Stimulated activated CD4-positive, alpha-beta T cell treated with anti-CD3 and anti-CD28 coated beads, Interleukin-4, amount 100 ng/mL, for 1 hour (primary cell): Measurements from ENCODE around the gene ELOB.

ENCODE experiments used
- DNase-seq: peaks from one replicate; pipeline ENCODE4 v3.0.0-alpha.2; 2020

ELOB gene

DNA sequence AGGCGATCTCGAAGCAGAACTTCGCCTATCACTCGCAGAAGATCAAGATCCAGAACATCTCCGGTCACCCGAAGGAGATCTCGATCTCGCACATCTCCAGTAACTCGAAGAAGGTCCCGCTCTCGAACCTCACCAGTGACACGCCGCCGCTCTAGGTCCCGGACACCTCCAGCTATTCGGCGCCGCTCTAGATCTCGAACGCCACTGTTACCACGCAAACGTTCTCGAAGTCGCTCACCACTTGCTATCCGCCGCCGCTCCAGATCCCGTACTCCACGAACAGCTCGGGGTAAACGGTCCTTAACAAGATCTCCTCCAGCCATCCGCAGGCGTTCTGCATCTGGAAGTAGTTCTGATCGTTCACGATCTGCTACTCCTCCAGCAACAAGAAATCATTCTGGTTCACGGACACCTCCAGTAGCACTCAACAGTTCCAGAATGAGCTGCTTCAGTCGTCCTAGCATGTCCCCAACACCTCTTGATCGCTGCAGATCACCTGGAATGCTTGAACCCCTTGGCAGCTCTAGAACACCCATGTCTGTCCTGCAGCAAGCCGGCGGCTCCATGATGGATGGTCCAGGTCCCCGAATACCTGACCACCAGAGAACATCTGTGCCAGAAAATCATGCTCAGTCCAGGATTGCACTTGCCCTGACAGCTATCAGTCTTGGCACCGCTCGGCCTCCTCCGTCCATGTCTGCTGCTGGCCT, 10.5 kb downstream of the ELOB start:
- no peak for DNase-seq

DNA sequence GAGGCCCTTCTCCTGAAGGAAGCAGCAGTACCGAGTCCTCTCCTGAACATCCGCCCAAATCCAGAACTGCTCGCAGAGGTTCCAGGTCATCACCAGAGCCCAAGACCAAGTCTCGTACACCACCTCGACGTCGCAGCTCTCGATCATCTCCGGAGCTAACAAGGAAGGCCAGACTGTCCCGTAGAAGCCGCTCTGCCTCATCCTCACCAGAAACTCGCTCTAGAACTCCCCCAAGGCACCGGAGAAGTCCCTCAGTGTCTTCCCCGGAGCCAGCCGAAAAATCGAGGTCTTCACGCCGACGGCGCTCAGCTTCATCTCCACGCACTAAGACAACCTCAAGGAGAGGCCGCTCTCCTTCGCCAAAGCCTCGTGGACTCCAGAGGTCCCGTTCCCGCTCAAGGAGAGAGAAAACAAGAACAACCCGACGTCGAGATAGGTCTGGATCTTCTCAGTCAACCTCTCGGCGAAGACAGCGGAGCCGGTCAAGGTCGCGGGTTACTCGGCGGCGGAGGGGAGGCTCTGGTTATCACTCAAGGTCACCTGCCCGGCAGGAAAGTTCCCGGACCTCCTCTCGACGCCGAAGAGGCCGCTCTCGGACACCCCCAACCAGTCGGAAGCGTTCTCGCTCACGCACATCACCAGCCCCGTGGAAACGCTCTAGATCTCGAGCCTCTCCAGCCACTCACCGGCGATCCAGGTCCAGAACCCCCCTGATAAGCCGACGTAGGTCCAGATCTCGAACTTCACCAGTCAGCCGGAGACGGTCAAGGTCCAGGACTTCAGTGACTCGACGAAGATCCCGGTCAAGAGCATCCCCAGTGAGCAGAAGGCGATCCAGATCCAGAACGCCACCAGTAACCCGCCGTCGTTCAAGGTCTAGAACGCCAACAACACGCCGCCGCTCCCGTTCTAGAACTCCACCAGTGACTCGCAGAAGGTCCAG, 11.3 kb downstream of the ELOB start:
- DNase-seq: no peak

DNA sequence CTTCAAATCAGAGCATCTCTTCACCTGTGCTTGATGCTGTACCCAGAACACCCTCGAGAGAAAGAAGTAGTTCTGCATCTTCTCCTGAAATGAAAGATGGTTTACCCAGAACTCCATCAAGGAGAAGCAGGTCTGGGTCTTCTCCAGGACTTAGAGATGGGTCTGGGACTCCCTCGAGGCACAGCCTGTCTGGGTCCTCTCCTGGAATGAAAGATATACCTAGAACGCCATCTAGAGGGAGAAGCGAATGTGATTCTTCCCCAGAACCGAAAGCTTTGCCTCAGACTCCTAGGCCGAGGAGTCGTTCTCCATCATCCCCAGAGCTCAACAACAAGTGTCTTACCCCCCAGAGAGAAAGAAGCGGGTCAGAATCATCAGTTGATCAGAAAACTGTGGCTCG, 12.4 kb downstream of the ELOB start:
- no peak for DNase-seq

DNA sequence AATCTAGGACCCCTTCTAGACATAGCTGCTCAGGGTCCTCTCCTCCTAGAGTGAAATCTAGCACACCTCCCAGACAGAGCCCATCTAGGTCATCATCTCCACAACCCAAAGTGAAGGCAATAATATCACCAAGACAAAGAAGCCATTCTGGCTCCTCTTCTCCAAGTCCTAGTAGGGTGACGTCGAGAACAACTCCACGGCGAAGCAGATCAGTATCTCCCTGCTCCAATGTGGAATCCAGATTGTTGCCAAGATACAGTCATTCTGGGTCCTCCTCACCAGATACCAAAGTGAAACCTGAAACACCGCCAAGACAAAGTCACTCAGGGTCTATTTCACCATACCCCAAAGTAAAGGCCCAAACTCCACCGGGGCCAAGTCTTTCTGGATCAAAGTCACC, 13.9 kb downstream of the ELOB start:
- no peak for DNase-seq

DNA sequence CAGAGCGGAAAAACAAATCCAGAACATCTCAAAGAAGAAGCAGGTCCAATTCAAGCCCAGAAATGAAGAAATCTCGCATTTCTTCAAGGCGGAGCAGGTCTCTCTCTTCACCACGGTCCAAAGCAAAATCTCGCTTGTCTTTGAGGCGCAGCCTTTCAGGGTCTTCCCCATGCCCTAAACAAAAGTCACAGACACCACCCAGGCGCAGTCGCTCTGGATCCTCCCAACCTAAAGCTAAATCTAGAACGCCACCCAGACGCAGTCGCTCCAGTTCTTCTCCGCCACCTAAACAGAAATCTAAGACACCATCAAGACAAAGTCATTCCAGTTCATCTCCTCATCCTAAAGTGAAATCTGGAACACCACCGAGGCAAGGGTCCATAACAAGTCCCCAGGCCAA, 14.4 kb downstream of the ELOB start:
- DNase-seq: no peak

DNA sequence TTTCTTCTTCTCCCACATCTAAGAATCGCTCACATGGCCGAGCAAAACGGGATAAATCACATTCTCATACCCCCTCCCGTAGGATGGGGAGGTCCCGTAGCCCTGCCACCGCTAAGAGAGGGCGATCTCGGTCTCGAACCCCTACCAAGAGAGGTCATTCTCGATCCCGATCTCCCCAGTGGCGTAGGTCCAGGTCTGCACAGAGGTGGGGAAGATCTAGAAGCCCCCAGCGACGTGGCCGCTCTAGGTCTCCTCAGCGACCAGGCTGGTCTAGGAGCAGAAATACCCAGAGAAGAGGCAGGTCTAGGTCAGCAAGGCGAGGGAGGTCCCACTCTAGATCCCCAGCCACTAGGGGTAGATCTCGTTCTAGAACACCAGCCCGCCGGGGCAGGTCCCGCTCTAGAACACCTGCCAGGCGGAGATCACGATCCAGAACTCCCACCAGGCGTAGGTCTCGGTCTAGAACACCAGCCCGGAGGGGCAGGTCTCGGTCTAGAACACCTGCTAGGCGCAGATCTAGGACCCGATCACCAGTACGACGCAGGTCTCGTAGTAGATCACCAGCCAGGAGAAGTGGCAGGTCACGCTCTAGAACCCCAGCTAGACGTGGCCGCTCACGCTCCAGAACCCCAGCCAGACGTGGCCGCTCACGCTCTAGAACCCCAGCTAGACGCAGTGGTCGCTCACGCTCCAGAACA, 15.0 kb downstream of the ELOB start:
- DNase-seq: no peak

DNA sequence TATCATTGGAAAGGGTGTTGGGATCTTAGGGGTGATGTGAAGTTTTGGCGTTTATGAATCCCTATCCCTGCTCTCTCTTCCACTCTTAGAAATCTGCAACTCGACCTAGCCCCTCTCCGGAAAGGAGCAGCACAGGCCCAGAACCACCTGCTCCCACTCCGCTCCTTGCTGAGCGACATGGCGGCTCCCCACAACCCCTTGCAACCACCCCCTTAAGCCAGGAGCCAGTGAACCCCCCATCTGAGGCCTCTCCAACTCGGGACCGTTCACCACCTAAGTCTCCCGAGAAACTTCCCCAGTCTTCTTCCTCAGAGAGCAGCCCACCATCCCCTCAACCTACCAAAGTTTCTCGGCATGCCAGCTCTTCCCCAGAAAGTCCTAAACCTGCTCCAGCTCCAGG, 15.6 kb downstream of the ELOB start:
- DNase-seq: no peak

DNA sequence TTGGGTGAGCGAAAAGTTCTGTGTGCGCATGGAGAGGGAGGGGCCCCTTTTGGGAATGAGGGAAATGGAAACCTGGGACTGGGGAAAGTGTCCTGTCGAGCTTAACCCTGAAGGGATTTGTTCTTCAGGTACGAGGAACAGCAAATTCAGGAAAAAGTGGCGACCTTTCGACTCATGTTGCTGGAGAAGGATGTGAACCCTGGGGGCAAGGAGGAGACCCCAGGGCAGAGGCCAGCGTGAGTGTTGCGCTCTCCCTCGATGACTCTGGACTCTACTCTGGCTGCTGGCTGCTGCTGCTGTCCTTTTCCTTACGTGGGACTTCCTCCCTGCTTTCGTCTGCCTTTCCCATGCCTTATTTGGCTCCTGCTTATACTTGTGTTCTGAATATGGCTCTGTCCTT, 19.7 kb downstream of the ELOB start:
- DNase-seq: no peak

DNA sequence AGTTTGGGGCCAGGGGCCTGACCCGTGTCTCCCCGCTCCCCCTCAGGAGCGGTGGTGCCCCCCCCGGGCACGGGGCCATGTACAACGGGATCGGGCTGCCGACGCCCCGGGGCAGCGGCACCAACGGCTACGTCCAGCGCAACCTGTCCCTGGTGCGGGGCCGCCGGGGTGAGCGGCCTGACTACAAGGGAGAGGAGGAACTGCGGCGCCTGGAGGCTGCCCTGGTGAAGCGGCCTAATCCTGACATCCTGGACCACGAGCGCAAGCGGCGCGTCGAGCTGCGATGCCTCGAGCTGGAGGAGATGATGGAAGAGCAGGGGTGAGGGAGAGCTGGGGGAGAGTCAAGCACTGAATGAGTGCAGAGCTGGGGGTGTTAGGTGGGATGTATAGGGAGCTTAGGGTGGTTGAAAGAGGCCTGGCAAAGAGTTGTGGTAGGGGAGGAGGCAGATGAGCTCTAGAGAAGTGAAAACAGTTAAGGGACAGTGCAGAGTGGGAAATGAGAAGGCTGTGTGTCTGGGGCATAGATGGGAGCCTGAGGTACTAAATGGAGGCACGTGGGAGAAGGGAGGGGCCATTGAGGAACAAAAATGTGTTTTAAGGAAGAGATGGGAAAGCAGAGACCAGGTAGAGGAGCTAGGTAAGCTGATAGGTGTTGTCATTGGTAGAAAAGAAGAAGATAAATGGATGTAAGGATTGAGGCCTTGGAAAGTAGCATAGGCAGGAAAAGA, 20.6 kb downstream of the ELOB start:
- no peak for DNase-seq

DNA sequence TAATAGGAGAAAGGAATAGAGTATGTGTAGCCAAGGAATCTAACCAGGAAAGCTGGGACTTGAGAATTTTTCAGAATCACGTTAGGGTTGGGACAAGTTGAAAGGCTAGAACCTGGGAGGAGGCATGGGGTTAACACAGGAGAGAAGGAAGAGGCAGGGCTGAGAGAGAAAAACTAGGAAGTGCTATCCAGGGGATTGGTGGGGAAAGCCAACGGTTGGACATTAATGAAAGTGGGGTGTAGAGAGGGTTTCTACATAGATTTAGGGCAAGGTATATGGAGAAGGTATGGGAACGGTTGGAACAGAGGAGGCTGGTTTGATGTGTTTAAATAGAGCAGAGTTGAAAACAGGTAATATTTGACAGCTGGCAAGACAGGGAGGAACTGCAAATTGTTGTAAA, 21.9 kb downstream of the ELOB start:
- DNase-seq: no peak

DNA sequence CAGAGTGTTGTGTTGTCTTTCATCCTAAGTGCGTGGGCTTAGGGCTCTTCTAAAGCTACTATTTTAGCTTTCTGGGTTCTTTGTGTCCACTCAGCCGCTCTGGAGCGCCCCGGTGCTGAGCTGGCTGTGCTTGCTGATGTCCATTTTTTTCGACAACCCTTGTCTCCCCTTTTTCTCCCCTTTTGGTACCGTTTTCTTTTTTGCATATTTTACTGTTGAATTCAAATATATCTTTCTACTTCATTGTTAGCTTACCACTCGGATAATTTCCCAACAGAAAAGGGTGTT, 23.4 kb downstream of the ELOB start:
- no peak for DNase-seq

DNA sequence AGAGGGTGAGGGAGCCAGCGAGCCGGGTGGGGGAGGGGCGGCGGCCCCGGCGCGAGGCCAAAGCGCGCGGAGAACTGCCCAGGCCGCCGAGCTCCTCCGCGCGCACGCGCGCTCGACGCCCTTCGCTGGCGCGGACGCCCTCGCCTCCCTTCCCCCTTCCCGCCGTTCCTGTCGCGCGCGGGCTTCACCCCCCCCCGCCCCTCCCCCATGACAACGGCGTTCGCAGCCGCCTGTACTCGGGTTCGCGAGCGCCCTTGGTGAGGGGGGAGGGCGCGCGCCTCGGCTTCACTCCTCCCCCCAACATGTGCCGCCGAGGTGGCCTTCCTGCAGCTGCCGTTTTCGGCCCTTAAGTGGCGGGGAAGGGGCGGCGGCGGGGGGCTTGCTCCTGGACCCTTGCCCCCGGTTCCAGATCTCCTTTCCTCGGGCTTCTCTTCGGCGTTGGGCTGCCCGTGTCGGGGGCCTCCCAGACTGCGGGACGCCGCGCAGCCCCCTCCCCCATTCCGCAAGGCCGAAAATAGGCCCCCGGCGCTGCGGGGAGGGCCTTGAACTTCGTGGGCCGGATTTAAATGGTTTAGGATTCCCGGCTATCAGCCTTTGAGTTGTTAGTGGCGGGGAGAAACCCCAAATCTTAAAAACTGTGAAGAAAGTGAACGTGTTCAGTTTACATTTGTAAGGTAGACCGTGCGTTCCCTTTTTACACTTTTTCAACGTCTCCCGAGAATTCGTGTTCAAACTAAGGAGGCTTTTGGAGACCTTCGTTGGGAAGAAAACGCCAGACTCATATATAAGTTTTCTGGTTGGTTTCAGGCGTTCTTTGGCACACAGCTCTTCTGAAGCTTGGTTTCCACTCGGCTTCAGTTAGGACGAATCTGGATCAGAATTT, 24.0 kb downstream of the ELOB start:
- peak; percentile 71 for DNase-seq

DNA sequence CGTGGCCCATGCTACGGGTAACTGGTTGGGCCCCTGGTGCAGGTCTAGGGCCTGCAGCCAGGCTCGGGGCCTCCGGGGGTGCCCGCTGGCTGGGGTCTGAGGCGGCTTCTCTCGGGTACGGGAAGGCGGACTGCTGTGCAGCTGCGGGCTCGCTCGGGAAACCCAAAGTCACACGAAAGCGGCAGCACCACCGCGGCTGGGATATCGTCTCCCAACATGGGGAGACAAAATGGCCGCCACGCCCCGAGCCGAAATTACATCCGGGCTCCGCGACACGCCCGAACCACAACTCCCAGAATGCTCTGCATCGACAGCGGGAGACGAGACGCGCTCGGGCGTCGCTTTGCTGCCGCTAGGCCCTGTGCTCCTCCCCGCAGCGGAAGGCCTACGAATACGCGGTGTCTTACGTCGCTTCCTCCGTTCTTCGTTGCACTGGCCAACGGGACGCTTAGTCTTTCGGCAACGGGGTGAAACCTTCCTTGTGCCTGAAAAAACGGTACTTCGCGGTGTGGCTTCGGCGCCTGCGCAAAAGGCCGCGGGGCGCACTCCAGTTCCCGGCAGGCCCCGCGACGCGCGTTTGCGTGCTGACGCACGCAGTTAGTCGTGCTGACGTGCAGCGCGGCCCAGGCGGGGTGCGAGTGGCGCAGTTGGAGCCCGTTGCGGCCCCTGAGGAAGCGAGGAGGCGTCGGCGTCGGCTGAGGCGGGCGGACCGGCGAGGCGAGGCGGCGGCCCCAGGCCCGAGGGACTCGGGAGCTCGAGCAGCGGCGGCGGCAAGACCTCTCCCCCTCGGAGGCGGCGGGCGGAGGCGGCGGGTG, 24.8 kb downstream of the ELOB start, which contains the start of gene SRRM2:
SRRM2 (plus strand) TSS at position 604 of the 815 bp plus-strand sequence. CDS start 3,727 bp downstream, outside the sequence.
- peak; percentile 92 for DNase-seq

DNA sequence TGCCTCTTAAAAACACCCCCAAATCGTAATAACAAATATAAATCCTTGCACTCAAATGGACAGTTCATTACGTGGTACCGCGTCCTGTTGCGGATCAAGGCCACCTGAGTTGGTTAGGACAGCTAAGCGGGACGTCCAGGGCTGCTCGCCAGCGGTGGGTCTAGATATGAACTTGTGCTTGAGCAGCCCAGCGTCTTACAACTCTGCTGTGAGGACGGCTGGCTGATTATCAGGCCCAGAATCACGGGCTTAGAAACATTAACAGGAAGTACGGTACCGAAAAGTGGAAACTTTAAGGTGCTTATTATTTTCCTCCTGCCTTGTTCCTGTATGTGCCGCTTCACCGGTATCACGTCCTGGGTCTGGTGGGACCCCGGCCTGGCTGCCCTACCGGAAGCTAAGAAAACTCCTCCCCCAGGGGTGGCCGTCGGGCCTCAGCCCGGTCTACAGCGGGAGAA, 25.5 kb downstream of the ELOB start:
- DNase-seq: no peak

DNA sequence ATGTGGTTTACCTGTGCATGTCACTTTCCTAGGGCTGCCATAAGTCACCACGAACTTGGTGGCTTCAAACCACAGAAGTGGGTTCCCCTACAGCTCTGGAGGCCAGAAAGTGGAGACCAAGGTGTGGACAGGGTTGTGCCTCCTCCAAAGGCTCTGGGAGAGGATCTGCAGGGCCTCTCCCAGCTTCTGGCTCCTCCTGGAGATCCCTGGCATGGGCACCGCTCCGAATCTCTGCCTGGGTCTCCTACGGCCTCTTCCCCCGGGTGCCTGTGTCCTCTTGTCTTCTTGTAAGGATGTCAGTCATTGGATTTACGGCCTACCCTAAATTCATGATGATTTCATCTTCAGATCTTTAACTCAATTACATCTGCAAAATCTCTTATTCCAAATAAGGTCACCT, 27.1 kb downstream of the ELOB start:
- no peak for DNase-seq

DNA sequence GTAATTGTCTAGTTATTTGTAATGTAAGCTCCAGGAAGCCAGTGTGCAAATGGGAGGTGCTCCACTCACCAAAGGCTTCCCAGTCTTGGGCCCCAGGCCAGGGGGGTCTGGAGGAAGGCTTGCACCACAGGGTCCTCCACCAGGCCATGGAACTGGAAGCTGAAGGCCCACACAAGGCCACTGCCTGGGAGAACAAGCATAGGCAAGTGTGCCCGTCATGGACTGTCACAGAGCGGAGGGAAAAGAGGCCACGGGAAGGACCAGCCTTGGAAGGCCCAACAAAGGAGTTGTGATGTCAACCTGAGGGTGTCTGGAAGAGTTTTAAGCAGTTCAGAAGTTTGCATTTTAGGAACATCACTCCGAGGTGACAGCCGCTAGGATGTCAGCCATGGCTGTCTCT, 27.6 kb downstream of the ELOB start:
- no peak for DNase-seq

DNA sequence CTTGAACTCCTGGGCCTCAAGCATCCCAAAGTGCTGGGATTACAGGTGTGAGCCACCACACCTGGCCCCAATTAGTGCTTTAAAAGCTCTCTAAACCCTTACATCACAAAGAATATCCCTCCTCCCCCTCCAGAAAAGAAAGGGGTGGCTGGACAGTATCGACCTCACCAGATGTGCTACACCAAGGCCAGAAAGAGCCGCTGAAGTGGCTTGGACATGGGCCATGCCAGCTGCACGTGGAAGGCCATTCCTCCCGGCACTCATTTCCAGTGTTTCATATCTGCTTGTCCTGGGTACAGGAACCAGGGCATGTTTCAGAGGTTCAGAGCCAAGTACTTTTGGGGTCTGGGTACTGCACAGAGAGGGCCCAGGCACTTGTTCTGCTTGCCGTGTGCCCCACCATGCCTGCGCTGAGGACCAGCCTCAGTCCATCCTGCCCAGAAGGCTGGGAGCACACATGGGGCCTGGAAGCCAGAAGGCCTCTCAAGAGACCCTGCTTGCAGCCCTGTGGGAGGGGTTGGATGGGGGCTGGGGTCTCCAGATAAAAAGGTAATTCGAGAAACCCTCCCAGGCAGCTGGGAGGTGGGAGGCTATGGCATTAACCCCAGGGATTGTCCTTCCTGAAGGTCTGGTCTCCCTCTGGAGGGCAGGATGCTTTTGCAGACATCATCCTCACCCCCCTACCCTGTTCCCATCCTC, 28.2 kb downstream of the ELOB start:
- DNase-seq: no peak

DNA sequence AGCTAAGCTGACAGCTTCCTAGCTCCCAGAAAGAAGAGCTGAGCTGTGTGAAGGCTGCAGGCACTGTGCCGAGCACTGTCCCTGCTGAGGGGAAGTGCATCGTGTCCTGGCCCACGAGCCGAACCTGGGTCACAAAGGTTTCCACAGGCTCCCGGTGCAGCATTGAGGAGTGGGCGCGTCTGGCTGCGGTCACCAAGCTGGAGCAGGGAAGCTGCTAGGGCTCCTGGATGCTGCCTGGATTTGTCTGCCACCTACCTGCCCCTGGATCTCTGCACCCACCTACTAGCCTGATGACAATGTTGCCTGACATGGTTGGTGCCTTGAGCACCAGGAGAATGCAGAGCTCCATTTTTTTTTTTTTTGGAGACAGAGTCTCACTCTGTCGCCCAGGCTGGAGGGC, 31.1 kb downstream of the ELOB start:
- DNase-seq: no peak

DNA sequence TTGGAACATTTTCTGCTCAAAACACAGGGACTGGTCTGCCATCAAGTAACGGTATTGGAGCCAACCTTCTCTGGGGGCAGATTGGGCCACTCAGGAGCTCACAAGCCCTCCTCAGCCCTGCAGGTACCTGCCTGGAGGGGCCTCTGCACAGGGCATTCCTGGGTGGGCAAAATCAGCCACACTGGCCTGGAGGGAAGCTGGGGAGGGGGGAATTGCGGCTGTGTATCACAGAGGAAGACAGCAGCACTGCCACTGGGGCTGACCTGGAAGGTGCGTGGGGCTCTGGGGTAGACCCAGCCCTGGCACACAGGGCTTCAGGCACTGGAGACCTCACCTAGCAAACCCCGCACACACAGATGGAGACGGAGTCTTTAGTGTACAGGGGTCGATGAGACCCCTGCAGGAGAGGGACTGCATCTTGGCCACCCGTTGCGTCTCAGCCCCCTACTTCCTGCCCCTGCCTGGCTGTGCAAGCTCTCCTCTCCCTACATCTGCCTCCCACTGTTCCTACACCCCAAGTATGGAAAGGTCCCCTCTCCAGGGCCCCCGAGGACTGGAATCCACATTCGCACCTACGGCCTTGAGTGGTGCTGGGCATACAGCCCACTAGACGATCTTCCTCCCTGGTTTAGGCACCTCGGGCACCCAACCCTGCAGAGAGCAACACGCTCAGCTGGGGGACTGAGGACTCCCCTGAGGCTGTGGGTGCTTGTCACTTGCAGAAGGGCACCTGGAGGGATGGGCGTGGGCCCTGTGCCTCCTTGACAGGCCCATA, 31.8 kb downstream of the ELOB start:
- no peak for DNase-seq

DNA sequence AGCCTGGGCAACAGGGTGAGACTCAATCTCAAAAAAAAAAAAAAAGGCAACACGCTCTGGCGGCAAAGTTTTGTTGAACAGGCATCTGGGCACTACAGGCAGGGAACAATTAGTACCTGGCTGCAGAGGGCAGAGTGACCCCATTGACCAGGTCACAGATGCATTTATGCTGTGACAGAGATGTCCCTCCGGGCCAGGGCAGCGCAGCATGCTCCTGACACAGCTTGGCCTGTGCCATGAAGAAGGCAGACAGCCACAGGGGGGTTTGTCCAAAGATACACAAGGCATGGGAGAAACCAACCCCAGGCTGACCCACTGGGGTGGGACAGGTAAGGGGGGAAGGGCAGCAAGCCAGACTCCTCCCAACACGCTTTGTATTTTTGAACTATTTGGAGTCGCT, 32.4 kb downstream of the ELOB start:
- no peak for DNase-seq
